K562 (cell line): ENCODE results near the gene ZEB2. TPM values are rescaled to one million over a fixed set of nuclear protein-coding genes. Genes with fewer than 3 reads are reported as not detected.

Source experiments
- CCNT2 ChIP-seq: IDR thresholded peaks from 2 replicates; pipeline ENCODE4 v1.6.1; 2011; ENCODE audit warnings: borderline replicate concordance, low read depth, mild to moderate bottlenecking, moderate library complexity, mixed read lengths, low read length; ENCODE audit not compliant: insufficient read length; ENCODE audit errors: extremely low read depth
- CREB1 ChIP-seq, 2 experiments: sonication (generic) in 1 of 2; formaldehyde crosslinking in 1 of 2; IDR thresholded peaks; 2 replicates each; pipeline versions ENCODE4 v1.6.1 to v1.8.0; 2012 to 2022; ENCODE audit warnings: inconsistent platforms in 1 of 2, mild to moderate bottlenecking in 1 of 2, missing genetic modification reagents in 1 of 2, moderate library complexity in 1 of 2
- EP400 ChIP-seq: fragments of 450-650 bp; IDR thresholded peaks from 2 replicates; pipeline ENCODE4 v1.6.1; 2017; ENCODE audit warnings: antibody characterized with exemption, mild to moderate bottlenecking, moderate library complexity
- GABPA ChIP-seq: fragments of 200-800 bp; sonication (Bioruptor generic); conservative IDR thresholded peaks from 2 replicates; pipeline ENCODE4 v1.6.1; 2016; ENCODE audit warnings: low read depth, missing genetic modification characterization, missing compliant biosample characterization
- GATA2 ChIP-seq: sonication (generic); formaldehyde crosslinking; IDR thresholded peaks from 2 replicates; pipeline ENCODE4 v1.4.0; 2020; ENCODE audit warnings: mild to moderate bottlenecking, missing genetic modification reagents
- KDM5B ChIP-seq: fragments of 200-600 bp; sonication (generic); IDR thresholded peaks from 2 replicates; pipeline ENCODE4 v1.6.1; 2012; ENCODE audit warnings: low read depth, mild to moderate bottlenecking, moderate library complexity, low read length, control low read depth, inconsistent platforms; ENCODE audit not compliant: insufficient replicate concordance
- LCOR ChIP-seq: sonication (generic); formaldehyde crosslinking; IDR thresholded peaks from 2 replicates; pipeline ENCODE4 v1.8.0; 2022; ENCODE audit warnings: mild to moderate bottlenecking, missing genetic modification reagents
- MTA3 ChIP-seq: fragments of 450-650 bp; formaldehyde crosslinking; IDR thresholded peaks from 2 replicates; pipeline ENCODE4 v1.6.1; 2017; ENCODE audit warnings: mild to moderate bottlenecking, borderline replicate concordance
- POLR2H ChIP-seq: IDR thresholded peaks from 2 replicates; pipeline ENCODE4 v1.6.1; 2016; ENCODE audit warnings: missing genetic modification characterization, low read depth, mild to moderate bottlenecking, control low read depth, missing compliant biosample characterization, moderate library complexity
- POLR3G ChIP-seq: IDR thresholded peaks from 2 replicates; pipeline ENCODE4 v1.6.1; 2011; ENCODE audit not compliant: insufficient read length, insufficient replicate concordance; ENCODE audit errors: extremely low read depth
- TAF7 ChIP-seq: fragments of 450-650 bp; IDR thresholded peaks from 2 replicates; pipeline ENCODE4 v1.6.1; 2016; ENCODE audit warnings: missing genetic modification characterization, missing compliant biosample characterization
- TBP ChIP-seq: optimal IDR thresholded peaks from 2 replicates; pipeline ENCODE3; 2011; ENCODE audit warnings: low read depth, low read length, improper control_type of control experiment
- ZNF174 ChIP-seq: fragments of 250-450 bp; sonication (Bioruptor Pico); IDR thresholded peaks from 2 replicates; pipeline ENCODE4 v1.4.0; 2020; ENCODE audit warnings: mild to moderate bottlenecking
- ZNF354B ChIP-seq: fragments of 250-450 bp; sonication (Bioruptor Pico); IDR thresholded peaks from 2 replicates; pipeline ENCODE4 v1.4.0; 2020
- polyA plus RNA-seq, 8 experiments: library from polyadenylated mRNA; depleted of rRNA in 4 of 8; stranded (reverse) in 5 of 8; unstranded in 3 of 8; fragments of >200 nt; fragmentation: Nextera tagmentation in 2 of 8; fragmentation: Illumina TruSeq in 1 of 8; extraction: Ambion mirVana in 2 of 8; extraction: Trizol in 1 of 8; gene quantifications; 2 replicates each; pipeline versions ENCODE4 v1.2.1 to v1.2.3, GENCODE V29; 2011 to 2014; ENCODE audit warnings: inconsistent platforms in 1 of 8, missing spikeins in 1 of 8
- total RNA-seq, 7 experiments: library from RNA; depleted of rRNA in 6 of 7; stranded (reverse); fragments of >200 nt in 6 of 7; fragmentation: Illumina TruSeq in 2 of 7; extraction: Trizol in 2 of 7; gene quantifications; 2 replicates each; pipeline versions ENCODE4 v1.2.1 to v1.2.3, GENCODE V29; 2011 to 2021; ENCODE audit warnings: low replicate concordance in 1 of 7
- TF ChIP-seq, protein P1 (sequence below): IDR thresholded peaks from 3 replicates; pipeline ENCODE4 v1.6.1; 2011; ENCODE audit warnings: borderline replicate concordance, mild to moderate bottlenecking, moderate library complexity; ENCODE audit not compliant: insufficient read length; ENCODE audit errors: extremely low read depth
- TF ChIP-seq, protein P2 (sequence below): sonication (generic); formaldehyde crosslinking; IDR thresholded peaks from 2 replicates; pipeline ENCODE4 v1.8.1; 2023; ENCODE audit warnings: mild to moderate bottlenecking, missing genetic modification reagents
- TF ChIP-seq, protein P3 (sequence below): fragments of 250-450 bp; sonication (Bioruptor Pico); IDR thresholded peaks from 2 replicates; pipeline ENCODE4 v1.8.0; 2022; ENCODE audit warnings: moderate library complexity, mild to moderate bottlenecking, inconsistent platforms
- TF ChIP-seq, protein P4 (sequence below): fragments of 450-650 bp; IDR thresholded peaks from 2 replicates; pipeline ENCODE4 v1.6.1; 2016; ENCODE audit warnings: borderline replicate concordance

ZEB2 gene
- total and polyA plus RNA-seq, 9 of the 15 experiments (the other 6 are each of a cell fraction or from before 2014, with no cell fraction given): 15.1 to 113 (median 72.3) TPM

DNA sequence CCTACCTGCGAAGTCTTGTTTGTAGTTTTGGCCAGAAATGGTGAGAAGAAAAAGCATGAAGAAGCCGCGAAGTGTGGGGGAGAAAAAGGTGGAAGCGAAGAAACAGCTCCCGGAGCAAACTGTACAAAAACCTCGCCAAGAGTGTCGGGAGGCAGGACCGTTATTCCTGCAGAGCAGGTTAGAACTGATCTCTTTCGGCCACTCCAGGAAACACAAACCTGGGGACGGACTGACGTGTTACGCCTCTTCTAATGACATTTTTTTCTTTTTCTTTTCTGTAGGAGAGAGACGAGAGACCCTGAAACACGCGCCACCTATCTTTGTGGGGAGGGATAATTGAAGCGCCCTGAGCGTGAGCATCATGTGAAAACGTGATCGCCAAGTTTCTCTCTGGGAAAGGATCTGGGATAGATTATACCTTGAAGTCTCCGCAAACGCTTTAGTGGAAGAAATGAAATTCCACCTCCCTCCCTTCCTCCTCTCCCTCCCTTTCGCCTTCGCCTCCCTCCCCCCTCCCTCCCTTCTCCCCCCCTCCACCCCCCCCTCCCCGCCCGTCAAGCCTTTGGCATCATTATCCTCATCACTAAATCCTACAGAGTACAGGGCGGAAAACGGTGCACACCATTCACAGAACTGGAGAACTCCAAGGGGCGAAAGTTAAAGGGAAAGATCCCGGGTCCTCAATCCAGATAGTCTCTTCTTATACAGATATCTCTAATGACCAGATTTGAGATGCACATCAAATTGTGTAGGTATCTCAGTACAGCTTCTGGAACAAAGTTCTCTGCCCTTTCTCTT, at the start of gene ZEB2 (continued):
- TF ChIP-seq MTA3: peak; percentile 87
- TF ChIP-seq, protein P1, sequence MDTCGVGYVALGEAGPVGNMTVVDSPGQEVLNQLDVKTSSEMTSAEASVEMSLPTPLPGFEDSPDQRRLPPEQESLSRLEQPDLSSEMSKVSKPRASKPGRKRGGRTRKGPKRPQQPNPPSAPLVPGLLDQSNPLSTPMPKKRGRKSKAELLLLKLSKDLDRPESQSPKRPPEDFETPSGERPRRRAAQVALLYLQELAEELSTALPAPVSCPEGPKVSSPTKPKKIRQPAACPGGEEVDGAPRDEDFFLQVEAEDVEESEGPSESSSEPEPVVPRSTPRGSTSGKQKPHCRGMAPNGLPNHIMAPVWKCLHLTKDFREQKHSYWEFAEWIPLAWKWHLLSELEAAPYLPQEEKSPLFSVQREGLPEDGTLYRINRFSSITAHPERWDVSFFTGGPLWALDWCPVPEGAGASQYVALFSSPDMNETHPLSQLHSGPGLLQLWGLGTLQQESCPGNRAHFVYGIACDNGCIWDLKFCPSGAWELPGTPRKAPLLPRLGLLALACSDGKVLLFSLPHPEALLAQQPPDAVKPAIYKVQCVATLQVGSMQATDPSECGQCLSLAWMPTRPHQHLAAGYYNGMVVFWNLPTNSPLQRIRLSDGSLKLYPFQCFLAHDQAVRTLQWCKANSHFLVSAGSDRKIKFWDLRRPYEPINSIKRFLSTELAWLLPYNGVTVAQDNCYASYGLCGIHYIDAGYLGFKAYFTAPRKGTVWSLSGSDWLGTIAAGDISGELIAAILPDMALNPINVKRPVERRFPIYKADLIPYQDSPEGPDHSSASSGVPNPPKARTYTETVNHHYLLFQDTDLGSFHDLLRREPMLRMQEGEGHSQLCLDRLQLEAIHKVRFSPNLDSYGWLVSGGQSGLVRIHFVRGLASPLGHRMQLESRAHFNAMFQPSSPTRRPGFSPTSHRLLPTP: no peak
- TF ChIP-seq CCNT2: peak; percentile 75
- TF ChIP-seq GABPA: peak; percentile 72
- TF ChIP-seq LCOR: 0 out of 2 replicates have a peak, but pooled peaks have one; percentile 75
- no peak for TF ChIP-seq ZNF174 (CRISPR knock-in tag)
- TF ChIP-seq, protein P2, sequence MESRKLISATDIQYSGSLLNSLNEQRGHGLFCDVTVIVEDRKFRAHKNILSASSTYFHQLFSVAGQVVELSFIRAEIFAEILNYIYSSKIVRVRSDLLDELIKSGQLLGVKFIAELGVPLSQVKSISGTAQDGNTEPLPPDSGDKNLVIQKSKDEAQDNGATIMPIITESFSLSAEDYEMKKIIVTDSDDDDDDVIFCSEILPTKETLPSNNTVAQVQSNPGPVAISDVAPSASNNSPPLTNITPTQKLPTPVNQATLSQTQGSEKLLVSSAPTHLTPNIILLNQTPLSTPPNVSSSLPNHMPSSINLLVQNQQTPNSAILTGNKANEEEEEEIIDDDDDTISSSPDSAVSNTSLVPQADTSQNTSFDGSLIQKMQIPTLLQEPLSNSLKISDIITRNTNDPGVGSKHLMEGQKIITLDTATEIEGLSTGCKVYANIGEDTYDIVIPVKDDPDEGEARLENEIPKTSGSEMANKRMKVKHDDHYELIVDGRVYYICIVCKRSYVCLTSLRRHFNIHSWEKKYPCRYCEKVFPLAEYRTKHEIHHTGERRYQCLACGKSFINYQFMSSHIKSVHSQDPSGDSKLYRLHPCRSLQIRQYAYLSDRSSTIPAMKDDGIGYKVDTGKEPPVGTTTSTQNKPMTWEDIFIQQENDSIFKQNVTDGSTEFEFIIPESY (CRISPR knock-in tag): no peak
- no peak for TF ChIP-seq POLR3G
- peak; percentile 97 for TF ChIP-seq KDM5B
- peak; percentile 96 for TF ChIP-seq TBP
- TF ChIP-seq EP400: peak; percentile 68
- no peak for TF ChIP-seq GATA2
- TF ChIP-seq ZNF354B (CRISPR knock-in tag): no peak
- TF ChIP-seq CREB1 (IDR thresholded peaks at IDR 0.05): peak; percentile 75
- peak; percentile 73; the same call in 1 of the 2 replicates for TF ChIP-seq CREB1 (CRISPR knock-in tag; IDR thresholded peaks at IDR 0.05)
- TF ChIP-seq TAF7 (tag): peak; percentile 89
- TF ChIP-seq, protein P3, sequence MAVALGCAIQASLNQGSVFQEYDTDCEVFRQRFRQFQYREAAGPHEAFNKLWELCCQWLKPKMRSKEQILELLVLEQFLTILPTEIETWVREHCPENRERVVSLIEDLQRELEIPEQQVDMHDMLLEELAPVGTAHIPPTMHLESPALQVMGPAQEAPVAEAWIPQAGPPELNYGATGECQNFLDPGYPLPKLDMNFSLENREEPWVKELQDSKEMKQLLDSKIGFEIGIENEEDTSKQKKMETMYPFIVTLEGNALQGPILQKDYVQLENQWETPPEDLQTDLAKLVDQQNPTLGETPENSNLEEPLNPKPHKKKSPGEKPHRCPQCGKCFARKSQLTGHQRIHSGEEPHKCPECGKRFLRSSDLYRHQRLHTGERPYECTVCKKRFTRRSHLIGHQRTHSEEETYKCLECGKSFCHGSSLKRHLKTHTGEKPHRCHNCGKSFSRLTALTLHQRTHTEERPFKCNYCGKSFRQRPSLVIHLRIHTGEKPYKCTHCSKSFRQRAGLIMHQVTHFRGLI: no peak
- TF ChIP-seq POLR2H (tag): peak; percentile 96
- TF ChIP-seq, protein P4, sequence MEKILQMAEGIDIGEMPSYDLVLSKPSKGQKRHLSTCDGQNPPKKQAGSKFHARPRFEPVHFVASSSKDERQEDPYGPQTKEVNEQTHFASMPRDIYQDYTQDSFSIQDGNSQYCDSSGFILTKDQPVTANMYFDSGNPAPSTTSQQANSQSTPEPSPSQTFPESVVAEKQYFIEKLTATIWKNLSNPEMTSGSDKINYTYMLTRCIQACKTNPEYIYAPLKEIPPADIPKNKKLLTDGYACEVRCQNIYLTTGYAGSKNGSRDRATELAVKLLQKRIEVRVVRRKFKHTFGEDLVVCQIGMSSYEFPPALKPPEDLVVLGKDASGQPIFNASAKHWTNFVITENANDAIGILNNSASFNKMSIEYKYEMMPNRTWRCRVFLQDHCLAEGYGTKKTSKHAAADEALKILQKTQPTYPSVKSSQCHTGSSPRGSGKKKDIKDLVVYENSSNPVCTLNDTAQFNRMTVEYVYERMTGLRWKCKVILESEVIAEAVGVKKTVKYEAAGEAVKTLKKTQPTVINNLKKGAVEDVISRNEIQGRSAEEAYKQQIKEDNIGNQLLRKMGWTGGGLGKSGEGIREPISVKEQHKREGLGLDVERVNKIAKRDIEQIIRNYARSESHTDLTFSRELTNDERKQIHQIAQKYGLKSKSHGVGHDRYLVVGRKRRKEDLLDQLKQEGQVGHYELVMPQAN: peak; percentile 70; the same call in 1 of the 2 replicates
